Gastrocnemius medialis (tissue), 4 donors: ENCODE results near the gene MYO18B. TPM values are rescaled to one million over a fixed set of nuclear protein-coding genes. Genes with fewer than 3 reads are reported as not detected.

Experiments
- ATAC-seq, 2 donors: fragments of 150-250 bp; one replicate each; pipeline ENCODE4 v1.9.1; 2016
- DNase-seq, 2 donors: peaks; one replicate each; pipeline ENCODE4 v3.0.0-alpha.2; 2019
- H3K27ac ChIP-seq, 4 donors: fragments of 200-600 bp; sonication (generic); 1 replicate in 1 of 4; 2 replicates in 3 of 4; pipeline ENCODE4 v1.5.1; 2016 to 2018; ENCODE audit warnings: mild to moderate bottlenecking in 2 of 4, moderate library complexity in 1 of 4
- H3K27me3 ChIP-seq, 3 donors: fragments of 200-600 bp; sonication (generic) in 2 of 3; 1 replicate in 1 of 3; 2 replicates in 2 of 3; pipeline versions ENCODE4 v1.5.1 to v1.6.0; 2016 to 2019; ENCODE audit warnings: mild to moderate bottlenecking in 1 of 3, moderate library complexity in 1 of 3
- H3K36me3 ChIP-seq, 2 donors: fragments of 200-600 bp; sonication (generic) in 1 of 2; one replicate each; pipeline ENCODE4 v1.5.1; 2017 to 2018
- H3K4me1 ChIP-seq, 2 donors: fragments of 200-600 bp; sonication (generic) in 1 of 2; one replicate each; pipeline ENCODE4 v1.5.1; 2016 to 2017; ENCODE audit warnings: mild to moderate bottlenecking in 2 of 2
- H3K4me3 ChIP-seq, 4 donors: fragments of 200-600 bp; sonication (generic) in 3 of 4; 1 replicate in 1 of 4; 2 replicates in 3 of 4; pipeline ENCODE4 v1.5.1; 2016 to 2019; ENCODE audit warnings: mild to moderate bottlenecking in 2 of 4
- H3K9me3 ChIP-seq, 3 donors: fragments of 200-600 bp; sonication (generic) in 2 of 3; 1 replicate in 1 of 3; 2 replicates in 2 of 3; pipeline ENCODE4 v1.5.1; 2016 to 2019
- POLR2A ChIP-seq, 2 donors: fragments of 450-650 bp; IDR thresholded peaks; one replicate each; pipeline ENCODE4 v1.6.1; 2017; ENCODE audit warnings: antibody characterized with exemption in 2 of 2, mild to moderate bottlenecking in 2 of 2, moderate library complexity in 2 of 2
- in situ Hi-C, 4 donors: fragments of 200-750 bp; cut with MboI; loops; one replicate each; pipeline versions ENCODE4 v1.15.0 to v1.8.0; 2017; ENCODE audit warnings: low sequenced_read_pairs in 4 of 4
- intact Hi-C: fragments of 100-400 bp; cut with DNase I; formaldehyde crosslinking; loops from one replicate; pipeline ENCODE4 v1.15.1; 2023; ENCODE audit warnings: low total_unique reads
- total RNA-seq, 4 donors: library from RNA; depleted of rRNA; stranded (reverse); fragments of >200 nt; gene quantifications; one replicate each; pipeline versions ENCODE4 v1.1.0 to v1.2.3, GENCODE V29; 2016
- TF ChIP-seq, protein P1 (sequence below), 5 experiments: fragments of 450-650 bp in 3 of 5; fragments of 200-600 bp in 2 of 5; sonication (generic) in 2 of 5; IDR thresholded peaks in 4 of 5; conservative IDR thresholded peaks in 1 of 5; 1 replicate in 4 of 5; 2 replicates in 1 of 5; pipeline ENCODE4 v1.5.1; 2016 to 2019; ENCODE audit warnings: antibody characterized with exemption in 5 of 5, mild to moderate bottlenecking in 3 of 5, moderate library complexity in 3 of 5

Gene MYO18B
- total RNA-seq, 4 donors from 2014 or later: 273 to 408 (median 362) TPM

DNA sequence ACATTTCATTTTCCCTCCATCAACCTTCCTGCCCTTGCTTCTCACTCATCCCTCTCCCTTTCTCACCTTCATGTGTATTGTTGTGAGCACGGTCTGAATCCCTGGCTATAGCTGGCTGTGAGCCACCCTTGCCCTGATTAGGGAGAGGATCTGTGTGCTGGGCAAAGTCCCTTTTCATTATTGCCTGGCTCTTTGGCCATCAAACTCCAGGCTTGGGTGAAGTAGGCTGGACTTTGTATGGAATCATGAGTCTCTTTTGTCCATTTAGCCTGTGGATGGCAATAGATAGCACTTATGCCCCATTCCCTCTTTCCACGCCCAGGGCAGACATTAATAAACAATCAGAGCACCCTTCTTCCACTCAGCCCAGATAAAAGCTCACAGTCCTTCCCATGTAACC lies 6.7 kb downstream of the MYO18B start:
- in situ Hi-C loops (no loop called here), intact Hi-C loops (loop anchor here (10.0 kb wide), 1 partner anchor 634 kb away; no protein-coding TSS in a partner anchor)
- H3K27ac ChIP-seq: peak overlapping the region; percentile 98 to 99 (median 98)
- no peak for TF ChIP-seq POLR2A (IDR thresholded peaks at IDR 0.05)
- H3K36me3 ChIP-seq: no peaks in the 10 kb centered on the region
- DNase-seq: no peak
- H3K4me1 ChIP-seq: peaks cover 74 to 83% of the 10 kb centered on the region in 2 donors
- ATAC-seq: no peak
- no peaks in the 10 kb centered on the region for H3K27me3 ChIP-seq
- H3K4me3 ChIP-seq: peak overlapping the region in 3 of 4 donors; percentile 18 to 42 (median 27)
- no peaks in the 10 kb centered on the region for H3K9me3 ChIP-seq

DNA sequence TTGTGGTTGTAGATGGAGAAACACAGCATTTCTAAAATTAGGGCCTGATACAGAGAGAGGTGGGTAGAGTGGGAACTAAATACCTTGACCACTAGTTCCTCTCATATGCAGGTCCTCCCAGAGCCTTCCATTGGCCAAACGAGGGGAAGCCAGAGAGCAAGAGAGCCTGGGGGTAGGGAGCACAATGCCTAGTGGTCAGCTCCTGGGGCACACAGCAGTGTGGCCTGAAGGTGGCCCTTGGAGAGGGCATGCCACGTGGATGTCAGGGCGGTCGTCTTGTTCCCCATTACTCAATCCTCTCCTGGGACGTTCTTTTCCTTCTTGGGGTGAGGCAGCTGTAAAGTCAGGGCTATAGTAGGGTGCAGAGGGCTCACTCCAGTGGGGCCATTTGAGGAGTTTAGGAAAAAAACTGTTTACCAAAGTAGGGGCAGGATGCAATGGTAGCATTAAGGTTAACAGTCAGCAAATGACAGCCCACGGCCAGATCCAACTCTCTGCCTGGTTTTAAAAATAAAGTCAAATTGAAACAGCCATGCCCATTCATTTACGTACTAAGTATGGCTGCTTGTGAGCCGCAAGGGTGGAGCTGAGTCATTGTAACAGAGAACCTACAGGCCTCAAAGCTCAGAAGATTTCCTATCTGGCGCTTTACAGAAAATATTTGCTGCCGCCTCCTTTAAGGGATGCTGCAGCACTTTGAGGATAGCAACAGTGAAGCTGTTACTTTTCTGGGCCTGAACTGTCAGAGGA lies 7.6 kb downstream of the MYO18B start:
- peak; percentile 22 to 40 for TF ChIP-seq POLR2A (IDR thresholded peaks at IDR 0.05)
- TF ChIP-seq, protein P1, sequence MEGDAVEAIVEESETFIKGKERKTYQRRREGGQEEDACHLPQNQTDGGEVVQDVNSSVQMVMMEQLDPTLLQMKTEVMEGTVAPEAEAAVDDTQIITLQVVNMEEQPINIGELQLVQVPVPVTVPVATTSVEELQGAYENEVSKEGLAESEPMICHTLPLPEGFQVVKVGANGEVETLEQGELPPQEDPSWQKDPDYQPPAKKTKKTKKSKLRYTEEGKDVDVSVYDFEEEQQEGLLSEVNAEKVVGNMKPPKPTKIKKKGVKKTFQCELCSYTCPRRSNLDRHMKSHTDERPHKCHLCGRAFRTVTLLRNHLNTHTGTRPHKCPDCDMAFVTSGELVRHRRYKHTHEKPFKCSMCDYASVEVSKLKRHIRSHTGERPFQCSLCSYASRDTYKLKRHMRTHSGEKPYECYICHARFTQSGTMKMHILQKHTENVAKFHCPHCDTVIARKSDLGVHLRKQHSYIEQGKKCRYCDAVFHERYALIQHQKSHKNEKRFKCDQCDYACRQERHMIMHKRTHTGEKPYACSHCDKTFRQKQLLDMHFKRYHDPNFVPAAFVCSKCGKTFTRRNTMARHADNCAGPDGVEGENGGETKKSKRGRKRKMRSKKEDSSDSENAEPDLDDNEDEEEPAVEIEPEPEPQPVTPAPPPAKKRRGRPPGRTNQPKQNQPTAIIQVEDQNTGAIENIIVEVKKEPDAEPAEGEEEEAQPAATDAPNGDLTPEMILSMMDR (IDR thresholded peaks at IDR 0.05 in 4 of 5, conservative IDR thresholded peaks at IDR 0.05 in 1 of 5): no peak
- DNase-seq (peak in 1 of 2 donors; percentile 56), ATAC-seq (no peak)
- Histone ChIP-seq H3K9me3 (no peaks in the 10 kb centered on the region), H3K27me3 (no peaks in the 10 kb centered on the region), H3K36me3 (no peaks in the 10 kb centered on the region), H3K4me3 (peak overlapping the region; percentile 18 to 42 (median 23)), H3K4me1 (peaks cover 76 to 88% of the 10 kb centered on the region in 2 donors), H3K27ac (peak overlapping the region; percentile 98 to 99 (median 98))
- intact Hi-C loops: loop anchor here (10.0 kb wide), 1 partner anchor 635 kb away; no protein-coding TSS in a partner anchor
- in situ Hi-C loops: no loop called here

DNA sequence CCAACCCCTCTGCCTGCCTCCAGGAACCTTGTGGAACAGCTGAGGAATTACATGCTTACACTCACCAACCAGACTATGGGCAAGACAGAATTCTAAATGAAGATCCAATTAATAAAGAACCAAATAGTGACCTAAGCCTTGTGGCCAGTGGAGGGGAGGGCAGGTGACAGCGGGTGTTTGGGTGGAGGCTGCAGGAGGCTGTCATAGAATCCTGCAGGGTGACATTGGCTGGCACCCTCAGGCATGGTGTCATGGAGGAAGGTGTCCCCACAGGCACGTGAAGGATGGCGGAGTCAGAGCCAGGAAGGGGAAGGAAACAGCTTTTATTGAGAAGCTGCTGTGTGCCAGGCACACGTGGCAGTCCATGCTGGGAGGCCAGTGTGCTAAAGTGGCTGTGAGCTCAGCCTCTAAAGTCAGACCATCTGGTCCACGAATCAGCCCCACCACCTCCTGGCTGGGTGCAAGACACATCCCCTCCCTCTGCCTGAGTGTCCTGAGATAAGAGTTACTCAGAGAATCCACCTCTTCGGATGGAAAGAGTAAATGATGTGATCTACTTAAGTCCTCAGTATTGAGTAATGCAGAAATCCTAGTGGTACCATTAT lies 8.7 kb downstream of the MYO18B start:
- TF ChIP-seq, protein P1 (IDR thresholded peaks at IDR 0.05 in 4 of 5, conservative IDR thresholded peaks at IDR 0.05 in 1 of 5): peak in 2 of 5 experiments; percentile 33 to 39
- peak; percentile 58 to 60 for TF ChIP-seq POLR2A (IDR thresholded peaks at IDR 0.05)
- intact Hi-C loops: no loop called here
- ATAC-seq: peak; percentile 7 to 8
- Histone ChIP-seq H3K4me1 (peaks cover 72 to 84% of the 10 kb centered on the region in 2 donors), H3K36me3 (no peaks in the 10 kb centered on the region), H3K27ac (peak overlapping the region; percentile 98 to 99 (median 98)), H3K9me3 (no peaks in the 10 kb centered on the region), H3K27me3 (no peaks in the 10 kb centered on the region), H3K4me3 (peak overlapping the region in 2 of 4 donors; percentile 27 to 32)
- in situ Hi-C loops: no loop called here
- DNase-seq: peak; percentile 52 to 83

DNA sequence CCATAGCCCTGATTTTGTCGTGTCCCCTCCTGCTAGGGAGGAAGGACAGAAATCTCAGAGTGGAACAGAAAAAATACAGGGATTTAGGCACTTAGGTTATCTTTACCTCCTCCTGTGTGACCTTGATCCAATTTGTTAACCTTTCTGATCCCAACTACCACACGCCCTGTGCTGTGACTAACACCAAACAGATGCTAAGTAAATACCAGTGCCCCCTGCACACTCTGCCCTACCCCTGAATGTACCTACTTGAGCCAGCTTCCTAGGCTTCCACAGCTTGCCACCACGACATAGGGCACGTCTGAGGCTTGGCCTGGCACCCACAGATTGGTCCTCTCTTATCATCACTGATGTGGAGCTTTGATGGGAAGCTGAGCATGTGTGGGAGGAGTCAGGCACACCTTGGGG lies 9.2 kb downstream of the MYO18B start:
- H3K4me3 ChIP-seq: no peak overlapping the region
- peak overlapping the region; percentile 98 to 99 (median 98) for H3K27ac ChIP-seq
- no peaks in the 10 kb centered on the region for H3K27me3 ChIP-seq
- no peaks in the 10 kb centered on the region for H3K36me3 ChIP-seq
- H3K9me3 ChIP-seq: no peaks in the 10 kb centered on the region
- ATAC-seq (no peak), DNase-seq (no peak)
- TF ChIP-seq POLR2A (IDR thresholded peaks at IDR 0.05): no peak
- TF ChIP-seq, protein P1 (IDR thresholded peaks at IDR 0.05 in 4 of 5, conservative IDR thresholded peaks at IDR 0.05 in 1 of 5): no peak
- intact Hi-C loops (no loop called here), in situ Hi-C loops (no loop called here)
- peaks cover 72 to 84% of the 10 kb centered on the region in 2 donors for H3K4me1 ChIP-seq

DNA sequence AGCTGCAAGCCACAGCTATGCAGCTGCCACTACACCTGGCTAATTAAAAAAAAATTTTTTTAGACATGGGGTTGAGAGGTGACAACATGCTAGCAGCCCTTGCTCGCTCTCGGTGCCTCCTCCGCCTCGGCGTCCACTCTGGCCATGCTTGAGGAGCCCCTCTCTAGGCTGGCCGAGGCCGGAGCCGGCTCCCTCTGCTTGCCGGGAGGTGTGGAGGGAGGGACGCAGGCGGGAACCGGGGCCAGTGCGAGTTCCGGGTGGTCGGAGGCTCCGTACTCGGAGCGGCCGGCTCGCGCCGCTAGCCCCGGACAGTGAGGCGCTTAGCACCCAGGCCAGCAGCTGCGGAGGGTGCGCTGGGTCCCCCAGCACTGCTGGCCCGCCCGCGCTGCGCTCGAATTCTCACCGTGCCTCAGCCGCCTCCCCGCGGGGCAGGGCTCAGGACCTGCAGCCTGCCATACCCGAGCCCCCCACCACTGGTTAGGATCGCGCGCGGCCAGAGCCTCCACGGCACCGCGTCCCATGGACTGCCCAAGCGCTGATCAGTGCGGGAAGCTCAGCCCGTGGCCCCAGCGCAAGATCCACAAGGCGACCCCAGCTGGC lies 10.7 kb downstream of the MYO18B start:
- ATAC-seq (no peak), DNase-seq (no peak)
- Histone ChIP-seq H3K4me3 (no peak overlapping the region), H3K9me3 (no peaks in the 10 kb centered on the region), H3K36me3 (no peaks in the 10 kb centered on the region), H3K27ac (peak overlapping the region; percentile 94 to 98 (median 98)), H3K4me1 (peaks cover 66 to 87% of the 10 kb centered on the region in 2 donors), H3K27me3 (no peaks in the 10 kb centered on the region)
- no peak for TF ChIP-seq POLR2A (IDR thresholded peaks at IDR 0.05)
- TF ChIP-seq, protein P1 (IDR thresholded peaks at IDR 0.05 in 4 of 5, conservative IDR thresholded peaks at IDR 0.05 in 1 of 5): no peak
- intact Hi-C loops: no loop called here
- in situ Hi-C loops: no loop called here
